ENCODE results near the gene USP12.

GRCh38 chr13:27053210-27053884 is 118.3 kb downstream of the USP12 start:
- TF ChIP-seq CTCF (IDR thresholded peaks at IDR 0.05) (no peak), EZH2phosphoT487 (IDR thresholded peaks at IDR 0.05) (no peak)
